T-helper 2 cell treated with Interferon-gamma antibody and Interleukin-4, amounts not matched to agents 5 μg/mL and 100 μg/mL, for 36 hours (primary cell): ENCODE data around the gene C16orf90.
"Not testable (repeated sequence)": the region's sequence is repeated elsewhere in the genome, so short reads cannot be mapped to it uniquely, and the experiment has no call there.

Experiments used
- DNase-seq: peaks from one replicate; pipeline ENCODE4 v3.0.0; 2021; ENCODE audit warnings: low spot score
- H3K27ac Mint-ChIP-seq: one replicate; pipeline ENCODE4 v1.8.0; 2021; ENCODE audit warnings: mild to moderate bottlenecking, mixed read lengths
- H3K27me3 Mint-ChIP-seq: one replicate; pipeline ENCODE4 v1.8.0; 2021; ENCODE audit warnings: low read depth, mixed read lengths
- H3K36me3 Mint-ChIP-seq: one replicate; pipeline ENCODE4 v1.8.0; 2021; ENCODE audit warnings: low read depth, mixed read lengths
- H3K4me1 Mint-ChIP-seq: one replicate; pipeline ENCODE4 v1.8.0; 2021; ENCODE audit warnings: low read depth, mixed read lengths
- H3K4me3 Mint-ChIP-seq: one replicate; pipeline ENCODE4 v1.8.0; 2022; ENCODE audit warnings: mild to moderate bottlenecking, moderate library complexity, mixed read lengths
- H3K9me3 Mint-ChIP-seq: one replicate; pipeline ENCODE4 v1.8.0; 2021; ENCODE audit warnings: mixed read lengths

Gene C16orf90

GRCh38 chr16:3484318-3485096, 10.8 kb downstream of the C16orf90 start:
- DNase-seq = no peak
- Mint-ChIP-seq H3K27ac (no peak overlapping the region), H3K4me3 (no peak overlapping the region), H3K4me1 (no peaks in the 10 kb centered on the region), H3K27me3 (no peaks in the 10 kb centered on the region), H3K9me3 (no peaks in the 10 kb centered on the region), H3K36me3 (peaks cover 20% of the 10 kb centered on the region)

- Mint-ChIP-seq H3K9me3 (no peaks in the 10 kb centered on the region), H3K27me3 (no peaks in the 10 kb centered on the region), H3K4me3 (no peak overlapping the region), H3K27ac (no peak overlapping the region), H3K4me1 (no peaks in the 10 kb centered on the region), H3K36me3 (peaks cover 23% of the 10 kb centered on the region)
- no peak for DNase-seq
Observed at GRCh38 chr16:3482659-3483241, 12.5 kb downstream of the C16orf90 start.

GRCh38 chr16:3481696-3482658, 13.3 kb downstream of the C16orf90 start:
- no peak overlapping the region for H3K4me3 Mint-ChIP-seq
- no peaks in the 10 kb centered on the region for H3K27me3 Mint-ChIP-seq
- DNase-seq = no peak
- no peaks in the 10 kb centered on the region for H3K4me1 Mint-ChIP-seq
- peaks cover 23% of the 10 kb centered on the region for H3K36me3 Mint-ChIP-seq
- H3K9me3 Mint-ChIP-seq = no peaks in the 10 kb centered on the region
- no peak overlapping the region for H3K27ac Mint-ChIP-seq

GRCh38 chr16:3480901-3481695, 14.2 kb downstream of the C16orf90 start:
- H3K9me3 Mint-ChIP-seq = no peaks in the 10 kb centered on the region
- no peak overlapping the region for H3K4me3 Mint-ChIP-seq
- DNase-seq = no peak
- no peak overlapping the region for H3K27ac Mint-ChIP-seq
- peaks cover 23% of the 10 kb centered on the region for H3K36me3 Mint-ChIP-seq
- H3K27me3 Mint-ChIP-seq = no peaks in the 10 kb centered on the region
- no peaks in the 10 kb centered on the region for H3K4me1 Mint-ChIP-seq

GRCh38 chr16:3479654-3480216, 15.6 kb downstream of the C16orf90 start:
- Mint-ChIP-seq H3K27me3 (no peaks in the 10 kb centered on the region), H3K36me3 (peaks cover 22% of the 10 kb centered on the region), H3K27ac (no peak overlapping the region), H3K9me3 (no peaks in the 10 kb centered on the region), H3K4me1 (no peaks in the 10 kb centered on the region), H3K4me3 (no peak overlapping the region)
- DNase-seq = no peak

GRCh38 chr16:3478242-3478925, 16.9 kb downstream of the C16orf90 start:
- Mint-ChIP-seq H3K36me3 (peaks cover 19% of the 10 kb centered on the region), H3K4me3 (no peak overlapping the region), H3K27ac (no peak overlapping the region)

GRCh38 chr16:3476409-3476808, 18.9 kb downstream of the C16orf90 start:
- Mint-ChIP-seq H3K4me1 (peaks cover 4% of the 10 kb centered on the region), H3K4me3 (no peak overlapping the region), H3K36me3 (peaks cover 10% of the 10 kb centered on the region), H3K27ac (no peak overlapping the region), H3K27me3 (no peaks in the 10 kb centered on the region), H3K9me3 (no peaks in the 10 kb centered on the region)
- DNase-seq = no peak

More at GRCh38 chr16:3478242-3478925, 16.9 kb downstream of the C16orf90 start:
- Mint-ChIP-seq H3K27me3 (no peaks in the 10 kb centered on the region), H3K9me3 (no peaks in the 10 kb centered on the region), H3K4me1 (no peaks in the 10 kb centered on the region)
- no peak for DNase-seq

- peak overlapping the region; percentile 36 for H3K27ac Mint-ChIP-seq
- no peaks in the 10 kb centered on the region for H3K27me3 Mint-ChIP-seq
- H3K4me3 Mint-ChIP-seq = no peak overlapping the region
- H3K9me3 Mint-ChIP-seq = no peaks in the 10 kb centered on the region
- peaks cover 13% of the 10 kb centered on the region for H3K36me3 Mint-ChIP-seq
- no peak for DNase-seq
- peaks cover 4% of the 10 kb centered on the region for H3K4me1 Mint-ChIP-seq
Observed at GRCh38 chr16:3475604-3476375, 19.5 kb downstream of the C16orf90 start.

GRCh38 chr16:3474870-3475269, 20.4 kb downstream of the C16orf90 start:
- H3K27ac Mint-ChIP-seq, H3K27me3 Mint-ChIP-seq: not testable (repeated sequence)

GRCh38 chr16:3474136-3474779, 21.0 kb downstream of the C16orf90 start:
- peaks cover 14% of the 10 kb centered on the region for H3K36me3 Mint-ChIP-seq
- H3K27me3 Mint-ChIP-seq = no peaks in the 10 kb centered on the region
- H3K27ac Mint-ChIP-seq = no peak overlapping the region
- H3K4me3 Mint-ChIP-seq = no peak overlapping the region
- DNase-seq = no peak
- no peaks in the 10 kb centered on the region for H3K9me3 Mint-ChIP-seq
- peaks cover 4% of the 10 kb centered on the region for H3K4me1 Mint-ChIP-seq

More at GRCh38 chr16:3474870-3475269, 20.4 kb downstream of the C16orf90 start:
- peaks cover 14% of the 10 kb centered on the region for H3K36me3 Mint-ChIP-seq
- DNase-seq, H3K9me3 Mint-ChIP-seq, H3K4me3 Mint-ChIP-seq, H3K4me1 Mint-ChIP-seq: not testable (repeated sequence)

GRCh38 chr16:3473596-3473943, 21.7 kb downstream of the C16orf90 start:
- H3K27ac Mint-ChIP-seq, DNase-seq, H3K4me3 Mint-ChIP-seq, H3K27me3 Mint-ChIP-seq, H3K9me3 Mint-ChIP-seq, H3K4me1 Mint-ChIP-seq: not testable (repeated sequence)
- peaks cover 11% of the 10 kb centered on the region for H3K36me3 Mint-ChIP-seq
